ENCODE results near the gene TEC. TPM values are rescaled to one million over a fixed set of nuclear protein-coding genes. Genes with fewer than 3 reads are reported as not detected.

The TEC gene
- polyA plus RNA-seq, 1 donor from 2014 or later, result not detected

DNA sequence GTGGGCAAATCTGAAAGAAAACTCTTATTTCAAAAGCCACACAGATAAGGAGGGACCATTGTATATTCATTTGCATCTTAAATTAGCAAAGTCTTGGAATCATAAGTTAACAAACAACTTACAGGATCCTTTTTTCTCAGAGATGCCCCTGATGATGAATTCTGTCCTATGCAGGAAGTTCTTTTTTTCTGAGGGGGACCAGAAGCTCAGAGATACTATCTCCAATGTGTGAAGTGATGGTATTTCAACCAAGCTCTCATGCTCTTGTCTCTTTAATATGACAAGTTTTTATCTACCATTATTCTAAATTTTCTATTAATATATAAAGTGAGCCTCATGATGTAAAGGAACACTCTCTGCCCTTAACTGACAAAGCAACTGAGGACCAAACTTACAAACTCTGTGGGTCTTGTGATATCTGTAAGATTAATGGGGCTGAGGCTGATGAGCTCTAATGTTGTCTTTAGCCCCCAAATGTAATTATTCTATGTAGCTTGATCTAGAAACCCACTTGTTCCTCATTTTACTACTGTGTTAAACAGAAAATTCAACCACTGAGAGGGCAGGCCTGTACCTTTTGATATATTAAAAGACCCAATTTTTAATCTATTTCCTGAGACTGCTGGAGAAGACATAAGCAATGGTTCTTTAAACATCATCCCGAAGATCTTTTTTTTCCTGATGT lies 27.0 kb downstream of the TEC start:
- H2AFZ ChIP-seq (ENCODE audit: low read depth, low read length), result no peak overlapping the region
- H3K4me2 ChIP-seq (ENCODE audit: low read length), result no peak overlapping the region
- no peaks in the 10 kb centered on the region for H3K36me3 ChIP-seq (ENCODE audit: insufficient read depth, low read length)
- H3K9ac ChIP-seq (ENCODE audit: low read length), result no peak overlapping the region
- H3K4me3 ChIP-seq (ENCODE audit: low read length), result no peak overlapping the region
- H3K9me3 ChIP-seq (ENCODE audit: low read length), result no peaks in the 10 kb centered on the region
- H4K20me1 ChIP-seq (ENCODE audit: insufficient read depth), result no peaks in the 10 kb centered on the region
- no peaks in the 10 kb centered on the region for H3K27me3 ChIP-seq (ENCODE audit: insufficient read depth, low read depth, low read length)
- no peaks in the 10 kb centered on the region for H3K9me2 ChIP-seq (ENCODE audit: insufficient read depth, low read length)
- no peak overlapping the region for H3K27ac ChIP-seq (ENCODE audit: low read length)
- no peaks in the 10 kb centered on the region for H3F3A ChIP-seq (ENCODE audit: insufficient read depth, low read length, poor library complexity, severe bottlenecking)
- no peaks in the 10 kb centered on the region for H3K79me2 ChIP-seq (replicated peaks; ENCODE audit: insufficient read depth, low read length)
- TF ChIP-seq EZH2 (IDR thresholded peaks at IDR 0.05; ENCODE audit: borderline replicate concordance, insufficient read depth, low read length, poor library complexity, severe bottlenecking) (no peak), EP300 (conservative IDR thresholded peaks at IDR 0.05; ENCODE audit: poor library complexity, severe bottlenecking) (no peak), MXI1 (conservative IDR thresholded peaks at IDR 0.05; ENCODE audit: poor library complexity, severe bottlenecking) (no peak), TAF1 (IDR thresholded peaks at IDR 0.05; ENCODE audit: low read depth) (no peak), POLR2AphosphoS5 (IDR thresholded peaks at IDR 0.05) (no peak), RAD21 (conservative IDR thresholded peaks at IDR 0.05) (no peak), SMC3 (conservative IDR thresholded peaks at IDR 0.05; ENCODE audit: poor library complexity) (no peak)
- TF ChIP-seq, protein P1, sequence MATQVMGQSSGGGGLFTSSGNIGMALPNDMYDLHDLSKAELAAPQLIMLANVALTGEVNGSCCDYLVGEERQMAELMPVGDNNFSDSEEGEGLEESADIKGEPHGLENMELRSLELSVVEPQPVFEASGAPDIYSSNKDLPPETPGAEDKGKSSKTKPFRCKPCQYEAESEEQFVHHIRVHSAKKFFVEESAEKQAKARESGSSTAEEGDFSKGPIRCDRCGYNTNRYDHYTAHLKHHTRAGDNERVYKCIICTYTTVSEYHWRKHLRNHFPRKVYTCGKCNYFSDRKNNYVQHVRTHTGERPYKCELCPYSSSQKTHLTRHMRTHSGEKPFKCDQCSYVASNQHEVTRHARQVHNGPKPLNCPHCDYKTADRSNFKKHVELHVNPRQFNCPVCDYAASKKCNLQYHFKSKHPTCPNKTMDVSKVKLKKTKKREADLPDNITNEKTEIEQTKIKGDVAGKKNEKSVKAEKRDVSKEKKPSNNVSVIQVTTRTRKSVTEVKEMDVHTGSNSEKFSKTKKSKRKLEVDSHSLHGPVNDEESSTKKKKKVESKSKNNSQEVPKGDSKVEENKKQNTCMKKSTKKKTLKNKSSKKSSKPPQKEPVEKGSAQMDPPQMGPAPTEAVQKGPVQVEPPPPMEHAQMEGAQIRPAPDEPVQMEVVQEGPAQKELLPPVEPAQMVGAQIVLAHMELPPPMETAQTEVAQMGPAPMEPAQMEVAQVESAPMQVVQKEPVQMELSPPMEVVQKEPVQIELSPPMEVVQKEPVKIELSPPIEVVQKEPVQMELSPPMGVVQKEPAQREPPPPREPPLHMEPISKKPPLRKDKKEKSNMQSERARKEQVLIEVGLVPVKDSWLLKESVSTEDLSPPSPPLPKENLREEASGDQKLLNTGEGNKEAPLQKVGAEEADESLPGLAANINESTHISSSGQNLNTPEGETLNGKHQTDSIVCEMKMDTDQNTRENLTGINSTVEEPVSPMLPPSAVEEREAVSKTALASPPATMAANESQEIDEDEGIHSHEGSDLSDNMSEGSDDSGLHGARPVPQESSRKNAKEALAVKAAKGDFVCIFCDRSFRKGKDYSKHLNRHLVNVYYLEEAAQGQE (IDR thresholded peaks at IDR 0.05; ENCODE audit: borderline replicate concordance), result no peak
- TF ChIP-seq, protein P2, sequence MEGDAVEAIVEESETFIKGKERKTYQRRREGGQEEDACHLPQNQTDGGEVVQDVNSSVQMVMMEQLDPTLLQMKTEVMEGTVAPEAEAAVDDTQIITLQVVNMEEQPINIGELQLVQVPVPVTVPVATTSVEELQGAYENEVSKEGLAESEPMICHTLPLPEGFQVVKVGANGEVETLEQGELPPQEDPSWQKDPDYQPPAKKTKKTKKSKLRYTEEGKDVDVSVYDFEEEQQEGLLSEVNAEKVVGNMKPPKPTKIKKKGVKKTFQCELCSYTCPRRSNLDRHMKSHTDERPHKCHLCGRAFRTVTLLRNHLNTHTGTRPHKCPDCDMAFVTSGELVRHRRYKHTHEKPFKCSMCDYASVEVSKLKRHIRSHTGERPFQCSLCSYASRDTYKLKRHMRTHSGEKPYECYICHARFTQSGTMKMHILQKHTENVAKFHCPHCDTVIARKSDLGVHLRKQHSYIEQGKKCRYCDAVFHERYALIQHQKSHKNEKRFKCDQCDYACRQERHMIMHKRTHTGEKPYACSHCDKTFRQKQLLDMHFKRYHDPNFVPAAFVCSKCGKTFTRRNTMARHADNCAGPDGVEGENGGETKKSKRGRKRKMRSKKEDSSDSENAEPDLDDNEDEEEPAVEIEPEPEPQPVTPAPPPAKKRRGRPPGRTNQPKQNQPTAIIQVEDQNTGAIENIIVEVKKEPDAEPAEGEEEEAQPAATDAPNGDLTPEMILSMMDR (IDR thresholded peaks at IDR 0.05; ENCODE audit: poor library complexity, severe bottlenecking), result no peak

DNA sequence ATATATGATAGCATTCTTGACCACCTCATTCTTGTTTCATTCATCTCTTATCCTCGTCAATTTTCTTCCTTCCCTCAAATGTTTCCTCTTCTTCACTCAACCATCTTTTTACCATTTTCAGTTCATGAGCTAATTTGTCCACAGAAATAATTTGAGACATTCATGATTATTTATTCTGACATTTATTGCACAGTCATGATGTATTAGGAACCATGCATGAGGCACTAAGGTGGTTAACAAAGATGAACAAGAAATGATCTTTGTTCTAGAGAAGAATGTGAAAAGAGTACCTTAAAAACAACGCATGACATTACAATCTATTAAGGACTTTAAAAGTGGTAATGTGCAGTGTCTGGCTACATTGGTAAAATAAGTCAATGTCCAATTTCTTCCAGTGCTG lies 27.9 kb downstream of the TEC start:
- Histone ChIP-seq H3K27ac (ENCODE audit: low read length) (no peak overlapping the region), H4K20me1 (ENCODE audit: insufficient read depth) (no peaks in the 10 kb centered on the region)

More for the DNA sequence above, 27.9 kb downstream of the TEC start:
- Histone ChIP-seq H3K36me3 (ENCODE audit: insufficient read depth, low read length) (no peaks in the 10 kb centered on the region), H3K4me3 (ENCODE audit: low read length) (no peak overlapping the region), H3K79me2 (replicated peaks; ENCODE audit: insufficient read depth, low read length) (no peaks in the 10 kb centered on the region), H3K27me3 (ENCODE audit: insufficient read depth, low read depth, low read length) (no peaks in the 10 kb centered on the region), H3K9ac (ENCODE audit: low read length) (no peak overlapping the region), H2AFZ (ENCODE audit: low read depth, low read length) (no peak overlapping the region), H3K9me2 (ENCODE audit: insufficient read depth, low read length) (no peaks in the 10 kb centered on the region), H3F3A (ENCODE audit: insufficient read depth, low read length, poor library complexity, severe bottlenecking) (no peaks in the 10 kb centered on the region), H3K9me3 (ENCODE audit: low read length) (no peaks in the 10 kb centered on the region), H3K4me2 (ENCODE audit: low read length) (no peak overlapping the region)
- TF ChIP-seq MXI1 (conservative IDR thresholded peaks at IDR 0.05; ENCODE audit: poor library complexity, severe bottlenecking) (no peak), RAD21 (conservative IDR thresholded peaks at IDR 0.05) (no peak), SMC3 (conservative IDR thresholded peaks at IDR 0.05; ENCODE audit: poor library complexity) (no peak), EZH2 (IDR thresholded peaks at IDR 0.05; ENCODE audit: borderline replicate concordance, insufficient read depth, low read length, poor library complexity, severe bottlenecking) (no peak), POLR2AphosphoS5 (IDR thresholded peaks at IDR 0.05) (no peak), EP300 (conservative IDR thresholded peaks at IDR 0.05; ENCODE audit: poor library complexity, severe bottlenecking) (no peak), TAF1 (IDR thresholded peaks at IDR 0.05; ENCODE audit: low read depth) (no peak)
- TF ChIP-seq, protein P2 (IDR thresholded peaks at IDR 0.05; ENCODE audit: poor library complexity, severe bottlenecking), result no peak
- TF ChIP-seq, protein P1 (IDR thresholded peaks at IDR 0.05; ENCODE audit: borderline replicate concordance), result no peak
